A673 (cell line): Measurements from ENCODE around the gene NFYA. TPM values are rescaled to one million over a fixed set of nuclear protein-coding genes. Genes with fewer than 3 reads are reported as not detected.

Source experiments
- BruUV-seq: library from RNA; stranded (reverse); fragments of 400-500 nt; replicated peaks from 2 replicates; lab custom pipeline; 2021; lab: Mats Ljungman, UMichigan
- CTCF ChIA-PET: fragments of 300-600 bp; sonication (Branson Sonifier 250); formaldehyde crosslinking; loops from one replicate; lab custom pipeline; 2022; ENCODE audit warnings: antibody characterized with exemption; lab: Charles Lee
- POLR2A ChIA-PET: fragments of 300-600 bp; sonication (Branson Sonifier 250); formaldehyde crosslinking; loops from one replicate; lab custom pipeline; 2022; ENCODE audit warnings: antibody characterized with exemption; ENCODE audit not compliant: low non-redundant PET; lab: Charles Lee
- DNase-seq: peaks from one replicate; pipeline ENCODE4 v3.0.0-alpha.2; 2015; ENCODE audit warnings: low spot score
- H3K27ac ChIP-seq: fragments of 200-600 bp; sonication (generic); 2 replicates; pipeline ENCODE4 v1.5.1; 2016; ENCODE audit warnings: mixed run types, low read depth, mild to moderate bottlenecking, mixed read lengths, antibody characterized with exemption, low read length; ENCODE audit not compliant: poor library complexity, severe bottlenecking
- H3K27me3 ChIP-seq: fragments of 200-600 bp; sonication (generic); replicated peaks from 2 replicates; pipeline ENCODE4 v1.6.1; 2017; ENCODE audit warnings: mixed run types, low read depth, mild to moderate bottlenecking, mixed read lengths, antibody characterized with exemption, low read length; ENCODE audit not compliant: insufficient read depth, poor library complexity
- H3K36me3 ChIP-seq: fragments of 200-600 bp; sonication (generic); 2 replicates; pipeline ENCODE4 v1.6.1; 2016; ENCODE audit warnings: mixed run types, mild to moderate bottlenecking, mixed read lengths, antibody characterized with exemption, low read length; ENCODE audit not compliant: insufficient read depth, poor library complexity, severe bottlenecking
- H3K4me1 ChIP-seq: fragments of 200-600 bp; sonication (generic); 2 replicates; pipeline ENCODE4 v1.6.1; 2017; ENCODE audit warnings: mixed run types, mild to moderate bottlenecking, mixed read lengths, antibody characterized with exemption, low read length; ENCODE audit not compliant: insufficient read depth, poor library complexity, severe bottlenecking
- H3K4me3 ChIP-seq: fragments of 200-600 bp; sonication (generic); 2 replicates; pipeline ENCODE4 v1.5.1; 2016; ENCODE audit warnings: low read depth, mixed run types, mild to moderate bottlenecking, mixed read lengths, low read length; ENCODE audit not compliant: poor library complexity, severe bottlenecking
- H3K9me3 ChIP-seq: fragments of 200-600 bp; sonication (generic); 2 replicates; pipeline ENCODE4 v1.6.1; 2016; ENCODE audit warnings: mixed run types, low read depth, mild to moderate bottlenecking, mixed read lengths, antibody characterized with exemption, low read length; ENCODE audit not compliant: poor library complexity, severe bottlenecking
- CTCF ChIP-seq: fragments of 300-800, 200-600 bp; sonication (generic); conservative IDR thresholded peaks from 2 replicates; pipeline ENCODE4 v1.5.1; 2017; ENCODE audit warnings: low read depth, mild to moderate bottlenecking, antibody characterized with exemption, low read length, moderate library complexity, mixed read lengths
- EZH2 ChIP-seq: fragments of 200-600 bp; sonication (generic); IDR thresholded peaks from 2 replicates; pipeline ENCODE4 v1.6.1; 2017; ENCODE audit warnings: borderline replicate concordance, low read depth, mild to moderate bottlenecking, mixed read lengths, antibody characterized with exemption, low read length; ENCODE audit not compliant: poor library complexity, severe bottlenecking
- intact Hi-C: fragments of 100-400 bp; cut with micrococcal nuclease; formaldehyde crosslinking; loops from one replicate; pipeline ENCODE4 v1.10.0; 2022; ENCODE audit not compliant: unreplicated experiment
- total RNA-seq: library from RNA; stranded (reverse); gene quantifications from 2 replicates; pipeline ENCODE4 v1.2.3, GENCODE V29; 2021

NFYA gene
- total RNA-seq, 1 experiment from 2014 or later, result 45.4 TPM

GRCh38 chr6:41122918-41123317 lies 50.1 kb downstream of the NFYA start:
- no peaks in the 10 kb centered on the region for H3K4me1 ChIP-seq
- H3K36me3 ChIP-seq, result no peaks in the 10 kb centered on the region
- DNase-seq, result no peak
- intact Hi-C loops, result no loop called here
- POLR2A ChIA-PET, result no interaction called here
- no peaks in the 10 kb centered on the region for H3K9me3 ChIP-seq
- no TSS peak for BruUV-seq
- no peaks in the 10 kb centered on the region for H3K27me3 ChIP-seq
- H3K4me3 ChIP-seq, result no peak overlapping the region
- H3K27ac ChIP-seq, result no peak overlapping the region
- TF ChIP-seq EZH2, result no peak
- no peak for TF ChIP-seq CTCF
- CTCF ChIA-PET, result interaction anchor here (0.5 kb wide), 2 partner anchors 928 to 1623 kb away, joined by 5 to 7 read pairs; partner anchors contain the start of genes TAF8 and TBCC

DNA sequence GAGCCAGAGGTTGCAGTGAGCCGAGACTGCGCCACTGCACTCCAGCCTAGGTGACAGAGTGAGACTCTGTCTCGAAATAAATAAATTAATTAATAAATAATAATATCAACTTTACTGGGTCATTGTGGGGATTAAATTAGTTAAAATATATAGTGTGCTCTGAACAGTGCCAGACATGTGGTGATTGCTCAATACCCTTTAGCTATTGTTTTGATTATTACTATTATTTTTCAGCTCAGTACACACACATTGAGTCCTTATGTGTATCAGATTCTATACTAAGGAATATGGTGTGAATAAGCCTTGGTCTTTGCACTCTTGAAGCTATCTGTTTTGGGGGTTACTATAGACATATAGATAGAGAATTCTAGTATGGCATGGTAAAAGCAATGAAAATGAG lies 52.5 kb downstream of the NFYA start:
- BruUV-seq, result no TSS peak
- Histone ChIP-seq H3K9me3 (no peaks in the 10 kb centered on the region), H3K4me1 (no peaks in the 10 kb centered on the region), H3K27me3 (no peaks in the 10 kb centered on the region), H3K4me3 (no peak overlapping the region), H3K36me3 (no peaks in the 10 kb centered on the region), H3K27ac (no peak overlapping the region)
- intact Hi-C loops, result no loop called here
- no peak for DNase-seq
- TF ChIP-seq CTCF (no peak), EZH2 (no peak)
- POLR2A ChIA-PET, result no interaction called here
- CTCF ChIA-PET, result interaction anchor here (0.7 kb wide), 1 partner anchor 557 kb away, joined by 3 read pairs; no protein-coding TSS in a partner anchor

DNA sequence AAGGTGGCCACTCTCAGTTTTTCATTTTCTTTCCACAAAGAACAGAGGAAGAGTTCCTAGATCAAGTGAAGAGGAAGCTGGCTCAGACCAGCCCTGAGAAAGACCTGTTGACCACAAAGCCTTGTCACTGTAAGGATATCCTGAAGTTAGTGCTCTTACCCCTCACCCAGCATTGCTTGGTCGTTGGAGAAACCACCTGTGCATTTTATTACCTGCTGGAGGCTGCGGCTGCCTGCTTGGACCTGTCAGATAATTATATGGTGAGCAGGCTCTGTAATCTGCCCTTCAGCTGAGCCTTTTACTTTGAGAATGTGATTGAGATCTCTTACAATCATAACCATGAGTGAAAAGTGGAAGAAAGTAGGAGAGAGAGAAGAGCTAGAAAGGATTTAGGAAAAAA lies 59.5 kb downstream of the NFYA start:
- ChIA-PET CTCF (no interaction called here), POLR2A (no interaction called here)
- no peaks in the 10 kb centered on the region for H3K27me3 ChIP-seq
- no TSS peak for BruUV-seq
- no peaks in the 10 kb centered on the region for H3K36me3 ChIP-seq
- DNase-seq, result no peak
- H3K4me1 ChIP-seq, result no peaks in the 10 kb centered on the region
- intact Hi-C loops, result no loop called here
- TF ChIP-seq EZH2 (no peak), CTCF (no peak)
- no peak overlapping the region for H3K27ac ChIP-seq
- no peak overlapping the region for H3K4me3 ChIP-seq
- no peaks in the 10 kb centered on the region for H3K9me3 ChIP-seq
